GM19099 (cell line): ENCODE results near the gene UQCR11.

Experiments
- POLR2A ChIP-seq: IDR thresholded peaks from 3 replicates; pipeline ENCODE4 v1.6.1; 2011; ENCODE audit warnings: low read depth; ENCODE audit not compliant: insufficient read length; ENCODE audit errors: extremely low read depth

Gene UQCR11

GRCh38 chr19:1555487-1556389 is 49.5 kb downstream of the UQCR11 start:
- no peak for TF ChIP-seq POLR2A

GRCh38 chr19:1554968-1555367 is 50.3 kb downstream of the UQCR11 start:
- TF ChIP-seq POLR2A, result no peak

GRCh38 chr19:1553415-1553814 is 51.8 kb downstream of the UQCR11 start:
- TF ChIP-seq POLR2A, result no peak

GRCh38 chr19:1551068-1552040 is 53.9 kb downstream of the UQCR11 start:
- no peak for TF ChIP-seq POLR2A

- TF ChIP-seq POLR2A, result no peak
Observed at GRCh38 chr19:1549332-1549945, 55.8 kb downstream of the UQCR11 start.
